WTC11 (cell line): ENCODE data around the gene MAGEF1. TPM values are rescaled to one million over a fixed set of nuclear protein-coding genes. Genes with fewer than 3 reads are reported as not detected.

Source experiments
- ATAC-seq: fragments of 200-7000 bp; cut with Tn5 transposase; 2 replicates; pipeline ENCODE4 v1.10.0; 2021; ENCODE audit warnings: mild to moderate bottlenecking, moderate library complexity
- CTCF ChIA-PET: fragments of 300-600 bp; sonication (Branson Sonifier 250); formaldehyde crosslinking; loops from one replicate; lab custom pipeline; 2021; ENCODE audit warnings: antibody characterized with exemption; lab: Charles Lee
- POLR2A ChIA-PET: fragments of 350-600 bp; sonication (Branson Sonifier 250); formaldehyde crosslinking; loops from one replicate; lab custom pipeline; 2021; ENCODE audit warnings: antibody characterized with exemption; lab: Charles Lee
- DNase-seq: peaks from one replicate; pipeline ENCODE4 v3.0.0; 2021; ENCODE audit warnings: low spot score
- H3K27ac Mint-ChIP-seq: 2 replicates; pipeline ENCODE4 v1.8.0; 2021; ENCODE audit warnings: mixed read lengths
- H3K27me3 Mint-ChIP-seq: 2 replicates; pipeline ENCODE4 v1.8.0; 2021; ENCODE audit warnings: low read depth, mild to moderate bottlenecking, moderate library complexity, mixed read lengths
- H3K36me3 Mint-ChIP-seq: 2 replicates; pipeline ENCODE4 v1.8.0; 2021; ENCODE audit warnings: mixed read lengths
- H3K4me1 Mint-ChIP-seq: 2 replicates; pipeline ENCODE4 v1.8.0; 2022; ENCODE audit warnings: mixed read lengths
- H3K4me3 Mint-ChIP-seq: 2 replicates; pipeline ENCODE4 v1.8.0; 2021; ENCODE audit warnings: mild to moderate bottlenecking, moderate library complexity, mixed read lengths
- H3K9me3 Mint-ChIP-seq: 2 replicates; pipeline ENCODE4 v1.8.0; 2021; ENCODE audit warnings: mixed read lengths
- CREM ChIP-seq: sonication (generic); formaldehyde crosslinking; IDR thresholded peaks from 2 replicates; pipeline ENCODE4 v1.8.1; 2022; ENCODE audit warnings: mild to moderate bottlenecking, missing genetic modification reagents, moderate library complexity
- EMX1 ChIP-seq: fragments of 250-450 bp; sonication (Bioruptor Pico); IDR thresholded peaks from 2 replicates; pipeline ENCODE4 v1.8.0; 2021; ENCODE audit warnings: mild to moderate bottlenecking
- ERG ChIP-seq: fragments of 250-450 bp; sonication (Bioruptor Pico); IDR thresholded peaks from 2 replicates; pipeline ENCODE4 v1.8.0; 2021; ENCODE audit warnings: mild to moderate bottlenecking
- GABPB1 ChIP-seq: sonication (generic); formaldehyde crosslinking; IDR thresholded peaks from 2 replicates; pipeline ENCODE4 v1.8.1; 2023; ENCODE audit warnings: mild to moderate bottlenecking, missing genetic modification reagents
- GRHL2 ChIP-seq: fragments of 250-450 bp; sonication (Bioruptor Pico); IDR thresholded peaks from 2 replicates; pipeline ENCODE4 v1.8.0; 2022; ENCODE audit warnings: mild to moderate bottlenecking, moderate library complexity; ENCODE audit not compliant: insufficient replicate concordance, severe bottlenecking
- GTF2I ChIP-seq: fragments of 250-450 bp; sonication (Bioruptor Pico); conservative IDR thresholded peaks from 2 replicates; pipeline ENCODE4 v1.4.0; 2021; ENCODE audit warnings: mild to moderate bottlenecking
- JAZF1 ChIP-seq: fragments of 250-450 bp; sonication (Bioruptor Pico); IDR thresholded peaks from 2 replicates; pipeline ENCODE4 v1.9.0; 2021; ENCODE audit warnings: moderate library complexity, mild to moderate bottlenecking, inconsistent platforms
- MXD4 ChIP-seq: fragments of 250-450 bp; sonication (Bioruptor Pico); IDR thresholded peaks from 2 replicates; pipeline ENCODE4 v1.8.0; 2021; ENCODE audit warnings: mild to moderate bottlenecking, moderate library complexity, borderline replicate concordance
- TEAD1 ChIP-seq: sonication (generic); formaldehyde crosslinking; IDR thresholded peaks from 2 replicates; pipeline ENCODE4 v1.8.0; 2022; ENCODE audit warnings: mild to moderate bottlenecking, missing genetic modification reagents
- USF1 ChIP-seq: sonication (generic); formaldehyde crosslinking; IDR thresholded peaks from 2 replicates; pipeline ENCODE4 v1.8.0; 2022; ENCODE audit warnings: mild to moderate bottlenecking, missing genetic modification reagents
- USF2 ChIP-seq: sonication (generic); formaldehyde crosslinking; IDR thresholded peaks from 2 replicates; pipeline ENCODE4 v1.8.1; 2023; ENCODE audit warnings: mild to moderate bottlenecking, missing genetic modification reagents, moderate library complexity
- ZBTB21 ChIP-seq: sonication (generic); formaldehyde crosslinking; IDR thresholded peaks from 2 replicates; pipeline ENCODE4 v1.8.1; 2023; ENCODE audit warnings: mild to moderate bottlenecking, missing genetic modification reagents, borderline replicate concordance
- ZBTB43 ChIP-seq: sonication (generic); formaldehyde crosslinking; IDR thresholded peaks from 2 replicates; pipeline ENCODE4 v1.8.1; 2023; ENCODE audit warnings: mild to moderate bottlenecking, missing genetic modification reagents
- ZNF121 ChIP-seq: sonication (generic); formaldehyde crosslinking; IDR thresholded peaks from 2 replicates; pipeline ENCODE4 v1.8.0; 2023; ENCODE audit warnings: missing genetic modification reagents
- ZNF138 ChIP-seq: sonication (generic); formaldehyde crosslinking; conservative IDR thresholded peaks from 2 replicates; pipeline ENCODE4 v1.8.1; 2022; ENCODE audit warnings: mild to moderate bottlenecking, moderate library complexity, missing genetic modification reagents
- ZNF232 ChIP-seq: sonication (generic); formaldehyde crosslinking; IDR thresholded peaks from 2 replicates; pipeline ENCODE4 v1.8.0; 2022; ENCODE audit warnings: mild to moderate bottlenecking, missing genetic modification reagents
- ZNF281 ChIP-seq: sonication (generic); formaldehyde crosslinking; IDR thresholded peaks from 2 replicates; pipeline ENCODE4 v1.8.0; 2023; ENCODE audit warnings: mild to moderate bottlenecking, missing genetic modification reagents
- ZNF425 ChIP-seq: fragments of 250-450 bp; sonication (Bioruptor Pico); conservative IDR thresholded peaks from 2 replicates; pipeline ENCODE4 v1.9.0; 2021; ENCODE audit warnings: mild to moderate bottlenecking
- ZNF512 ChIP-seq: sonication (generic); formaldehyde crosslinking; IDR thresholded peaks from 2 replicates; pipeline ENCODE4 v1.8.1; 2022; ENCODE audit warnings: missing genetic modification reagents, borderline replicate concordance
- total RNA-seq: library from RNA; stranded (reverse); gene quantifications from 3 replicates; pipeline ENCODE4 v1.2.3, GENCODE V29; 2021

The MAGEF1 gene
- total RNA-seq, 1 experiment from 2014 or later = 72.9 TPM

- no peaks in the 10 kb centered on the region for H3K36me3 Mint-ChIP-seq
- peaks cover 23% of the 10 kb centered on the region for H3K4me1 Mint-ChIP-seq
- POLR2A ChIA-PET = no interaction called here
- peak overlapping the region; percentile 45 for H3K4me3 Mint-ChIP-seq
- H3K27ac Mint-ChIP-seq = peak overlapping the region; percentile 53; the same call in 1 of the 2 replicates
- CTCF ChIA-PET = interaction anchor here (0.5 to 4.3 kb wide), 9 partner anchors 21 to 261 kb away, joined by 3 to 21 read pairs (median 4); partner anchors contain the start of genes EPHB3 and MAGEF1
- H3K27me3 Mint-ChIP-seq = no peaks in the 10 kb centered on the region
- 0 out of 2 replicates have a peak, but pooled peaks cover under 1% of the 10 kb centered on the region for H3K9me3 Mint-ChIP-seq
- peak; percentile 65 for DNase-seq
- peak; percentile 88 for ATAC-seq
- TF ChIP-seq ZNF138 = no peak
- TF ChIP-seq ZNF121 (CRISPR knock-in tag) = 0 out of 2 replicates have a peak, but pooled peaks have one; percentile 30
- no peak for TF ChIP-seq EMX1
- no peak for TF ChIP-seq ERG
- TF ChIP-seq CREM (CRISPR knock-in tag) = no peak
- TF ChIP-seq GRHL2 (CRISPR knock-in tag) = no peak
- 0 out of 2 replicates have a peak, but pooled peaks have one; percentile 28 for TF ChIP-seq ZNF281
- TF ChIP-seq GABPB1 (CRISPR knock-in tag) = no peak
- no peak for TF ChIP-seq ZBTB43
- no peak for TF ChIP-seq ZNF512 (CRISPR knock-in tag)
- TF ChIP-seq ZNF232 (CRISPR knock-in tag) = 0 out of 2 replicates have a peak, but pooled peaks have one; percentile 28
- TF ChIP-seq MXD4 (CRISPR knock-in tag) = no peak
- TF ChIP-seq ZNF425 (CRISPR knock-in tag) = no peak
- no peak for TF ChIP-seq GTF2I (CRISPR knock-in tag)
- TF ChIP-seq JAZF1 (CRISPR knock-in tag) = no peak
- TF ChIP-seq ZBTB21 = no peak
- TF ChIP-seq USF2 (CRISPR knock-in tag) = peak; percentile 63
- no peak for TF ChIP-seq TEAD1
- TF ChIP-seq USF1 = peak; percentile 66; the same call in 1 of the 2 replicates
Measured at GRCh38 chr3:184679056-184679816, 32.6 kb downstream of the MAGEF1 start.
